SK-N-SH treated with all-trans-retinoic acid at 6 μM for 48 hours (cell line): ENCODE data around the gene THSD4.

Experiments
- ARNTL ChIP-seq: fragments of 450-650 bp; formaldehyde crosslinking; IDR thresholded peaks from 2 replicates; pipeline ENCODE4 v1.5.0; 2020; ENCODE audit warnings: low read depth, mild to moderate bottlenecking, moderate library complexity, borderline replicate concordance
- CSDC2 ChIP-seq: fragments of 250-450 bp; sonication (Bioruptor Pico); IDR thresholded peaks from 2 replicates; pipeline ENCODE4 v1.5.0; 2020; ENCODE audit warnings: mild to moderate bottlenecking, moderate library complexity
- GLIS3 ChIP-seq: fragments of 250-450 bp; sonication (Bioruptor Pico); IDR thresholded peaks from 2 replicates; pipeline ENCODE4 v1.5.0; 2020; ENCODE audit warnings: mild to moderate bottlenecking, moderate library complexity
- ISL1 ChIP-seq: fragments of 250-450 bp; sonication (Bioruptor Pico); IDR thresholded peaks from 2 replicates; pipeline ENCODE4 v2.1.2; 2022; ENCODE audit warnings: mild to moderate bottlenecking, moderate library complexity
- PATZ1 ChIP-seq: fragments of 250-450 bp; sonication (Bioruptor Pico); IDR thresholded peaks from 2 replicates; pipeline ENCODE4 v1.8.0; 2020; ENCODE audit warnings: mild to moderate bottlenecking, moderate library complexity, borderline replicate concordance
- ZFP3 ChIP-seq: fragments of 250-450 bp; sonication (Bioruptor Pico); IDR thresholded peaks from 2 replicates; pipeline ENCODE4 v1.5.0; 2020; ENCODE audit warnings: mild to moderate bottlenecking, moderate library complexity
- ZFP30 ChIP-seq: fragments of 450-650 bp; formaldehyde crosslinking; IDR thresholded peaks from 2 replicates; pipeline ENCODE4 v1.5.0; 2022; ENCODE audit warnings: mild to moderate bottlenecking, moderate library complexity

- TF ChIP-seq CSDC2 (CRISPR knock-in tag): no peak
- TF ChIP-seq ARNTL (CRISPR knock-in tag): no peak
- no peak for TF ChIP-seq PATZ1 (CRISPR knock-in tag)
- TF ChIP-seq ISL1 (CRISPR knock-in tag): no peak
- TF ChIP-seq ZFP30: no peak
- no peak for TF ChIP-seq GLIS3
- TF ChIP-seq ZFP3 (CRISPR knock-in tag): no peak
Measured at GRCh38 chr15:71804695-71805470, 689.6 kb downstream of the THSD4 start.
